Thyroid gland (tissue), 4 donors: ENCODE results near the gene ZFHX3. TPM values are rescaled to one million over a fixed set of nuclear protein-coding genes. Genes with fewer than 3 reads are reported as not detected.
A peak's percentile ranks its signal among the peaks of the same experiment; 100 is the strongest.

Experiments used
- DNase-seq, 2 donors: peaks; one replicate each; pipeline ENCODE4 v3.0.0-alpha.2; 2019
- H3K27ac ChIP-seq, 3 donors: fragments of 200-600 bp; sonication (generic); 1 replicate in 2 of 3; 2 replicates in 1 of 3; pipeline ENCODE4 v1.5.1; 2016 to 2019; ENCODE audit warnings: mild to moderate bottlenecking in 1 of 3, moderate library complexity in 1 of 3
- H3K27me3 ChIP-seq: fragments of 200-600 bp; sonication (generic); one replicate; pipeline ENCODE4 v1.5.1; 2019
- H3K36me3 ChIP-seq, 2 donors: fragments of 200-600 bp; sonication (generic); one replicate each; pipeline ENCODE4 v1.5.1; 2016 to 2019
- H3K4me1 ChIP-seq, 2 donors: fragments of 200-600 bp; sonication (generic); one replicate each; pipeline ENCODE4 v1.5.1; 2017 to 2019
- H3K4me3 ChIP-seq, 3 donors: fragments of 200-600 bp; sonication (generic); replicated peaks in 1 of 3; 1 replicate in 2 of 3; 2 replicates in 1 of 3; pipeline ENCODE4 v1.5.1; 2016; ENCODE audit warnings: mild to moderate bottlenecking in 1 of 3
- H3K9me3 ChIP-seq: fragments of 200-600 bp; sonication (generic); one replicate; pipeline ENCODE4 v1.5.1; 2017
- CTCF ChIP-seq, 6 experiments: fragments of 200-600 bp in 3 of 6; fragments of 450-650 bp in 3 of 6; sonication (generic) in 3 of 6; IDR thresholded peaks; one replicate each; pipeline ENCODE4 v1.5.1; 2016 to 2019; ENCODE audit warnings: antibody characterized with exemption in 6 of 6, mild to moderate bottlenecking in 2 of 6, inconsistent platforms in 1 of 6, moderate library complexity in 1 of 6
- POLR2A ChIP-seq, 2 donors: fragments of 450-650 bp; IDR thresholded peaks; one replicate each; pipeline ENCODE4 v1.6.1; 2017; ENCODE audit warnings: antibody characterized with exemption in 2 of 2, mild to moderate bottlenecking in 2 of 2, moderate library complexity in 1 of 2
- WGBS, 2 donors: methylation state at CpG; one replicate each; pipeline ENCODE4 v1.1.5; 2017; 5-methylcytosine and 5-hydroxymethylcytosine counted together
- intact Hi-C: fragments of 100-400 bp; cut with DNase I; formaldehyde crosslinking; loops from one replicate; pipeline ENCODE4 v1.15.1; 2023
- total RNA-seq, 4 donors: library from RNA; depleted of rRNA; stranded (reverse); fragments of >200 nt; gene quantifications; one replicate each; pipeline ENCODE4 v1.2.3, GENCODE V29; 2016

Gene ZFHX3
- total RNA-seq, 4 donors from 2014 or later = 27.4 to 92.9 (median 45.5) TPM

GRCh38 chr16:73033271-73033998 lies 14.5 kb downstream of the ZFHX3 start:
- 35 to 57% methylated on average over 14 to 18 of the region's 20 CpGs for WGBS, 2 donors
- no peaks in the 10 kb centered on the region for H3K36me3 ChIP-seq
- TF ChIP-seq CTCF (IDR thresholded peaks at IDR 0.05) (no peak), POLR2A (IDR thresholded peaks at IDR 0.05) (no peak)
- H3K9me3 ChIP-seq = no peaks in the 10 kb centered on the region
- no peak overlapping the region for H3K4me3 ChIP-seq
- no peaks in the 10 kb centered on the region for H3K27me3 ChIP-seq
- peaks cover 77 to 86% of the 10 kb centered on the region in 2 donors for H3K4me1 ChIP-seq
- intact Hi-C loops = no loop called here
- peak; percentile 63 to 66 for DNase-seq
- peak overlapping the region; percentile 73 to 86 (median 82) for H3K27ac ChIP-seq

- intact Hi-C loops = no loop called here
- Histone ChIP-seq H3K4me3 (no peak overlapping the region), H3K4me1 (peaks cover 72 to 86% of the 10 kb centered on the region in 2 donors), H3K9me3 (no peaks in the 10 kb centered on the region), H3K27me3 (no peaks in the 10 kb centered on the region), H3K27ac (peak overlapping the region; percentile 73 to 86 (median 82)), H3K36me3 (no peaks in the 10 kb centered on the region)
- DNase-seq = no peak
- whole genome bisulfite sequencing, 2 donors = 44 to 53% methylated on average over 9 to 10 of the region's 10 CpGs
- TF ChIP-seq POLR2A (IDR thresholded peaks at IDR 0.05) (no peak), CTCF (IDR thresholded peaks at IDR 0.05) (no peak)
Measured at GRCh38 chr16:73032541-73033270, 15.2 kb downstream of the ZFHX3 start.

GRCh38 chr16:73031984-73032383 lies 15.9 kb downstream of the ZFHX3 start:
- peaks cover 64 to 86% of the 10 kb centered on the region in 2 donors for H3K4me1 ChIP-seq
- no peaks in the 10 kb centered on the region for H3K36me3 ChIP-seq
- intact Hi-C loops = no loop called here
- H3K9me3 ChIP-seq = no peaks in the 10 kb centered on the region
- peak in 1 of 2 donors; percentile 8 for DNase-seq
- WGBS, 2 donors = 75 to 80% methylated on average over 9 of the region's 9 CpGs
- TF ChIP-seq CTCF (IDR thresholded peaks at IDR 0.05) = no peak
- TF ChIP-seq POLR2A (IDR thresholded peaks at IDR 0.05) = no peak
- no peaks in the 10 kb centered on the region for H3K27me3 ChIP-seq
- H3K27ac ChIP-seq = peak overlapping the region; percentile 73 to 86 (median 82)
- H3K4me3 ChIP-seq = no peak overlapping the region

- Histone ChIP-seq H3K27ac (peak overlapping the region; percentile 10 to 86 (median 73)), H3K27me3 (no peaks in the 10 kb centered on the region), H3K9me3 (no peaks in the 10 kb centered on the region), H3K4me3 (no peak overlapping the region), H3K36me3 (no peaks in the 10 kb centered on the region), H3K4me1 (peaks cover 61 to 85% of the 10 kb centered on the region in 2 donors)
- TF ChIP-seq POLR2A (IDR thresholded peaks at IDR 0.05) = no peak
- TF ChIP-seq CTCF (IDR thresholded peaks at IDR 0.05) = peak in 2 of 6 experiments; percentile 26 to 34
- 60 to 71% methylated on average over 21 of the region's 21 CpGs for WGBS, 2 donors
- intact Hi-C loops = no loop called here
- no peak for DNase-seq
Measured at GRCh38 chr16:73031155-73031866, 16.6 kb downstream of the ZFHX3 start.
